Measurements from ENCODE around the gene INTS11. TPM values are rescaled to one million over a fixed set of nuclear protein-coding genes. Genes with fewer than 3 reads are reported as not detected.

The INTS11 gene
- total and polyA plus RNA-seq, 2 of the 8 experiments (the other 6 are each of a cell fraction or from before 2014, with no cell fraction given): 113 to 243 TPM

DNA sequence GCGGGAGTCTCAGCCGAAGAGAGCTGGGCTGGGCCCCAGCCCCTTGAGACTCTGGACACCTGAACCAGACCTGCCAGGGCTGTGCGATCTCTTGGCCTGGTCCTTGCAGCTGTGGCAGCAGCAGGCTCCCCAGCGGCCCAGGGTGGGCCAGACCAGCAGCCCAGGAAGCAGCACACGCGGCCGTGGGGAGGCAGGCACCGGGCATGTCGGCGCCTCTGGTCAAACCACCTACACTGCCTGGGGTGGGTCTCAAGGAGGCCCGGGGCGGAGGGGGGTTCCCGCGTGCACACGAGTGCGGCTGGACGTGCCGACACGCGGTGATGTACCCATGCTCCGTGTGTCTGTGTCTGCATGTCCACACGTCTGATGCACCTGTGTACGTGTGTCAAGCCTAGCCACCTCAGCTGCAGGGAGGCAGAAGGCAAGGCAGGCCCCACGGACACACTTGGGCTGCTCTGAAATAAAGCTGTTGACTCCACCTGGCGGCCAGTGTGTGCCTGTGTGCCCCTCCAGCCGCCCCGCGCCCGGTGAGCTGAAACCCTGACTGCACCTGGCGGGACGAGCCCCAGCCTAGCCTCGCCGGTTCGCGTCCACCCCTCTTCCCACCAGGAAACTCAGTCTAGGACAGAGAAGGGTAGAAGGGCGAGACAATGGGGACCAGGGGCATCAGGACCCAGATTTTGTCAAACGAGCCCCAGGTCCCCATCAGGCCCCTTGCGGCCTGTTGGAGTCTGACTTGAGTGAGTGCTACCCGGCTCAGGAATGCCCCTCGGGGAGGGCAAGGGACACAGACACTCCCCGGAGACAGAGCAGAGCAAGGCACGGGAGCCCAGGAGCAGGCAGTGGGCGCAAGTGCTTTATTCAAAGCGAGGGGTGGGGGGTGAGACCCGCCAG is 32.7 kb downstream of the INTS11 start (continued):
- TF ChIP-seq CTCF (IDR thresholded peaks at IDR 0.05; ENCODE audit: control extremely low read depth in 1 of 3, insufficient read depth in 1 of 3, low read depth in 1 of 3, low read length in 3 of 3) (peak in 2 of 3 experiments; percentile 81 to 87; a peak in 3 of 4 replicates), SIRT6 (IDR thresholded peaks at IDR 0.05; ENCODE audit: low read length) (peak; percentile 32)

Data from H1 (cell line).